GM18858 (cell line): ENCODE data around the gene CDH2.

Experiments
- ATAC-seq: cut with Tn5 transposase; IDR thresholded peaks from one replicate; pipeline ENCODE4 v1.9.1; 2021; ENCODE audit not compliant: unreplicated experiment

CDH2 gene

DNA sequence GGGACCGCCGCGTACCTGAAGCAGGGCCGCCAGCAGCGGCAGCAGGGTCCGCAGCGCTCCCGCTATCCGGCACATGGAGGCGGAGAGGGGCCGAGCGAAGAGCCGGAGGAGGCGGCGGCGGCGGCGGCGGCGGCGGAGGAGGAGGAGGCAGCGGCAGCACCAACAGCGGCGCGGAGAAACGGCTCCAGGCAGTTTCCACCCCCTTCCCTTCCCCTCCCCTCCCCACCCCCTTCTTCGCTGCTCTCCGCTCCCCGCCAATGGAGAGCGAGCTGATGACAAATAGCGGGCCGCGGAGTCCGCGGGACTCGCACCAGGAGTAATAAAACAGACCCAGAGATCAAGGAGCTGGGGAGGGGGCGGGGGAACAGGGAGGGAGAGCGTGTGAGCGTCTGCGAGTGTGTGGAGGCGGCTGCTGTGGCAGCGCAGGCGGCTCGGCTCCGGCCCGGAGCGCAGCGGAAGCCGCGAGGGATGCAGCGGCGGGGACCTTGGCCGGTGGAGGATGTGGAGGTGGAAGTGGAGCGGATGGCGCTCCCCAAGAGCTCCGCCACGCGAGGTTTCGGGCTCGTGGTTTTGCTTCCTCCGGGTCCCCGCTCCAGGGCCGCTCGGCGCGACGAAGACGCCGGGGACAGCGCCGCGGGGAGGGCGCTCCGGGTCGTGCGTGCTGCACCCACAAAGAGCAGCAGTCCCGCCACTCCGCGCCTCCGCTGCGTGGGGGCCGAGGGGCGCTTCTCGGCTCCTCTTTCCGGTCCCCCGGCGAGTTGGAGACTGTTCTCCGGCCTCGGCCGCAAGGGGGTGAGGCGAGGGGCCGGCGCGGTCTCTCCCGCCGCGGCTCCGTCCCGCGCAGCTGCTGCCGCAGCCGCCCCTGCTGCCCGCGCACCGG lies at the start of gene CDH2:
Gene CDH2, minus strand, starts transcription at position 183 of the 880 bp plus-strand sequence. Its CDS starts 108 bp downstream, at position 75.
- no peak for ATAC-seq

DNA sequence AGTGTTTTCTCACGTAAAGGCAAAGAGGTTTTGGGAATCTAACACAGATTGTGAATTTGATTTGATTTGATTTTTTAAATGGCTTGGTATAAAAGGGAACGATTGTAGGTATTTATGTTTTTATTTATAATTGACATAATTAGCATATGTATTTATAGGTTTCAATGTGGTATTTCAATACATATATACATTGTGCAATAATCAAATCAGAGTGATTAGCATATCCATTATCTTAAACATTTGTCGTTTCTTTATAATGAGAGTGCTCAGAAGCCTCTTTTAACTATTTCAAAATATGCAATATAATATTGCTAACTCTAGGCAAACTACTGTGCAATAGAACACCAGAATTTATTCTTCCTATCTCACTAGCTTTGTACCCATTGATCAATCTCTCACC lies 35.1 kb upstream of the CDH2 start:
- no peak for ATAC-seq

DNA sequence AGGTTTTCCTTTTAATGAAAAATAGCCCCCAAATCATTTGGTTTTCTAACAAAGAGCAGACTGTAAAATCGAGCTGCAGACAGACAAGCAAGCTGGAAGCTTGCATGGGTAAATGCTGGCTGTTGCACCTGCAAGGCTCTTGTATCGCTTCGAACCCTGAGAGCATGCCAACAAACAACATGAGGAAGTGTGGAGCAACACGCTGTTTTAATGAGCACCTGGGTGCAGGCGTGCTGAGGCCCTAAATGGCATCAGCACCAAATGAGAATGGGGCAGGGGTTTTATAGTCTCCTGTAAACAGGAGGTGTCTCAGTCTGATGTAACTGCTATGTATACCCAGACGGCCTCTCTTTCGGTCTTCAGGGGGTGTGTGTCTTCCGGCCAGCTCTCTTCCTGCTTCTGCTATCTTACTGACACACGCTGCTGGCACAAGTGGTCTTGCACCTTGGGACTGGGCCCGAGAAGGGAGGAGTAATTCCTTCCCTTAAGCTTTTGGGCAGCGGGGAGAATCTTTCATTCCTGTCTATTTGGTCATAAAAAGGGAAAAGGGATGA lies 31.9 kb upstream of the CDH2 start:
- no peak for ATAC-seq

DNA sequence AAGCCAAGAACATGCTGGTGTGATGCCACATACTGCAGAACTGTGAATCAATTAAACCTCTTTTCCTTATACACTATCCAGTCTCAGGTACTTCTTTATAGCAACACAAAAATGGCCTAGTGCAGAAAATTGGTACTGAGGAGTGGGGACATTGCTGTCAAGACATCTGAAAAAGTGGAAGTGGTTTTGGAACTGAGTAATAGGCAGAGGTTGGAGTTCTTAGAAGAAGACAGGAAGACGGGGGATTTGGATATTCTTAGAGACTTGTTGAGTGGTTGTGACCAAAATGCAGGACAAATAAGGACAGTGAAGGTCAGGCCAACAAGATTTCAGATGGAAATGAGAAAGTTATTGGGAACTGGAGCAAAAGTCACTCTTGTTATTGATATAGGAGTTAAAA lies 31.3 kb upstream of the CDH2 start:
- no peak for ATAC-seq

DNA sequence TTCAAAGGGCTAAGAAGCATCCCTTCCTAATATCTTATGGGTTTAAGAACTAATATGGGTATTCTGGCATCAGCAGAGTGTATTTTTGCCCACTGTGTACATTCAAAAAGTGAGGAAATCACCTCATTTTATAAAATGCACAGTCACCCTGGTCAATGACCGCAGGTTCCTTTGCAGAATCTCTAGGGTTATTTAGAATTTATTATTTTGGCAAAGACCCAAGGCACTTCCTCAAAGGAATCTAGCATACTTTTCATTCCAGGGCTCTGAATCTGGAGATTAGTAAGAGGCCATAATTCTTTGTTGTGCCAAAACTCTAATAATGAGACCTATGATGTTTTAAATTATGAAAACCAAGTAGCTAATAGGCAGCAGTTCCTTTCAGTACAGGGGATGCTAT lies 27.2 kb upstream of the CDH2 start:
- ATAC-seq = no peak

DNA sequence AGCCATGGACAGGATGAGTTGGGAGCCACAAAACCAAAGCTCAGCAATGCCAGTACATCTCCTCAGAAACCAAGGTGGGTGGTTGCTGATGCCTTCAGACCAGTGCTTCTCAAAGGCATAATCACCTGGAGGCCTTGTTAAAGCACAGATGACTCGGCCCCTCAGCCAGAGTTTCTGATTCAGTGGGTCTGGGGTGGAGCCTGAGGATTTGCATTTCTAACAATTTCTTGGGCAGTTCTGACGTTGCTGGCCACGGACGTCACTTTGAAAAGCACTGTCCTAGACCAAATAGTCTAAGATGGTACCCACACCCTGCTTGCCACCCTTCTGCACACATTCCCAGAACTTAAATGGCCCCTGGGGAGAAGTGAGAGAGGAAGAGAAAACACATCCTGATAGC lies 24.1 kb upstream of the CDH2 start:
- ATAC-seq = no peak

DNA sequence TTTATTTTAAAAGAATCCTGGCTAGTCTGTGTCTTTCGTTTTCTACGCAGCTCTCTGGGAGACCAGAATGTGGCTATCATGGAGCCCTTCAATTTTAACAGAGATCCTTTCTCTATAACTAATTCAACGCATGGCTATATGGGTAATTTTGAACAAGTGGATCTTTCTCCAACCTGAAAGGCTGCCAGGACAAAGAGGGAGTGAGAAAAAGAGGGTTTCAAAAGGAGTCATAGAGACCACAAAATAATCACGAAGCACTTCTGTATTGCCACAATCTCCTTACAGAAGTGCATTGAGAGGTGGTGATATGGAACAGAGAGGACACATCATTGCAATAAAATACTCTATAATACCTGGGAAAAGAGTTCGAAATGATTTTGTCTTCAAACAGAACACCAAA lies 21.7 kb upstream of the CDH2 start:
- no peak for ATAC-seq

DNA sequence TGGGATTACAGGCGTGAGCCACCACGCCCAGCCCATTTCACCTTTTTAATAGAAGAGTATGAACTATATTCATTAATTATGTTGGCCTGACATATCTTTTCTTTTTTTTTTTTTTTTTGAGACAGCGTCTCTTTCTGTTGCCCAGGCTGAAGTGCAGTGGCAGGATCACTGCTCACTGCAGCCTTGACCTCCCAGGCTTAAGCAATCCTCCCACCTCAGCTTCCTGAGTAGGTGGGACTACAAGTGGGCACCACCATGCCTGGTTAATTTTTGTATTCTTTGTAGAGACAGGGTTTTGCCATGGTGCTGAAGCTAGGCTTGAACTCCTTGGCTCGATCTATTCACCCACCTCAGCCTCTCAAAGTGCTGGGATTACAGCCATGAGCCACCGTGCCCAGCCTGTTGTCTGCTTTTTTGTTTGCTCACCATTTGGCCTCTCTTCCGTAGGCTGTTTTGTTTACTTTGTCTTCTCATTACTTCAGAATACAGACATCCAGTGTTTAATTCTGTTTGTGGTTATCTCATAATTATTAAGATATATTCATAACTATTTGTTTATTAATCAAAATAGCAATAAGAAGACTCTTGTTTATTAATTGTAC lies 16.3 kb upstream of the CDH2 start:
- ATAC-seq = no peak

DNA sequence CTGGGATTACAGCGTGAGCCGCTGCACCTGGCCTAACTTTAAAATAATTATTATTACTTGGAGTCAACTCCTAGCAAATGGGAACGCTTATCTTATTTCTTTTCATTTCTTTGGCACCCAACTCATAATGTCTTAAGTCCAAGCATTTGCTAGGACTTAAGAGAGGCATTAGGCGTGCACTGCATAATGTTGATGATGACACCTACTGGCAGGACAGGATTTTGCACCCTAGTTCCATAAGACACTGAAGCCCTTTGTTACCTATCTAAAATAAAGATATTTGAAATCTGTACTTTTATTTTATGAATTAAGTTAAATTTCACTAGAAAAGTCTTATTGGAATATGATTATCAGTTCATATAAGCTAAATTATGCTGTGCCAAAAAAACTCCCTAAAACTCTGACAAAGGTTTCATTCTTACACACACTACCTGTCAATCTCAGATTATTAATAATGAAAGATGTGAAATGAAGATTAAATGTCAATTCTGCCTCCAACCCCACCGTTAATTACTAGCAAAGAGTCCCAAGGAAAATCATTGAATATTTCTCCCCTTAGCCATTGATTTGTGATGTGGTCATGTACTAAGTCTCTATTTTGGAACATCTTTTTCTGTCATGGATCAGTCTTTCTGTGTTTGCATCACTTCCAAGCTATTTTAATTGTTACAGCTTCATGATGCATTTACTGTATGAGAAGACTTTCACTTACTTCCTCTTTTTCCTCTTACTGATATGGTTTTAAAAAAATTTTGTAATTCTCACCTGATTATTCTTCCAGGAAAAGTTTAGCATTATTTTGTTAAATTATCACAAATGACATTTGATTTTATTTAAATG lies 12.7 kb upstream of the CDH2 start:
- peak; percentile 73 for ATAC-seq

DNA sequence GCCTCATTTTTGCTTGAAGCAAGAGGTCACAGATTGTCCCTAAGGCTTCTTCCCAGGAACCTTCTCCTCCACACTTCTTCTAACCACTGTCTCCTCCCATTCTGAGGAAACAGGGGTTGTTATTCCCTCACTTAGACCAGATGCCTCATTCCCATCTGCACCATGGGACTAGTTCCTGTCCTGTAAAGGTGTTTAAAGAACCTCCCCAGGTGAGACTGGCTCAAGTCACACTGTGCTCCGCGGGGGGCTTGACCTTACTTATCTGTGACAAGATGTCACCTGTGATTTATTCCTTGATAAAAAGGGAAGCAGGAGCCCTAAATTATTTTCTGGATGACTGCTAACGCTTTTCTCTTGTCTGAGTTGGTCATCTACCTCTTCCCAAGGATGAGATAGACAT lies 8.2 kb upstream of the CDH2 start:
- no peak for ATAC-seq

DNA sequence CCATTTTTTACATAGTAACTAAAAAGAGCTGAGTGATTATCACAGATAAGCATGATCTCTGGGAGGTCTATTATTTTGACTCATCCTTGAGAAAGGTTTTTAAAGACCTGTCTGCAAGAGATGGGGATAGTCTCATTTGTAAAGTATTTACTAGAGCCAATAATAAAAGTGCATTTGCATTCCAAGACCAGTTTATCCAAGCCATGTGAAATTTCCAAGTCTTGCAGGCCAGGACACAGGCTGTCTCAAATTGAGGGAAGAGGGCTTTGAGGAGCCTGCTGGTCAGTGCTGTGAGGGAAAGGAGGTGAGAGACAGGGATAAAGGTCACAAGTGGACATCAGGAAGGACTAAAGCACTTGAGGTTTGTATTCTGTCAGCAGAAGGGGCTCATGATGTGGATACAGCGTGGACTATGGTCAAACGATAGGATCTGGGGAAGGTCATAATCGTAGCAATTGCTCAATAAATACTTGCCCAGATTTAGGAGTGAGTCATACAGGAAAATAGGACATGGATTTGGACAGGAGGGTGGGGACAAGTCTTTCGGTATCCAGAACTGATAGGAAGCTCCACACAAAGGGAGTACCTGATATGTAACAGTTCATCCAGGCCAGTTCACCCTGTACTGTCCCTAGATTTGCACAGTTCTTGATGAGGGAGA lies 6.6 kb upstream of the CDH2 start:
- ATAC-seq = no peak

DNA sequence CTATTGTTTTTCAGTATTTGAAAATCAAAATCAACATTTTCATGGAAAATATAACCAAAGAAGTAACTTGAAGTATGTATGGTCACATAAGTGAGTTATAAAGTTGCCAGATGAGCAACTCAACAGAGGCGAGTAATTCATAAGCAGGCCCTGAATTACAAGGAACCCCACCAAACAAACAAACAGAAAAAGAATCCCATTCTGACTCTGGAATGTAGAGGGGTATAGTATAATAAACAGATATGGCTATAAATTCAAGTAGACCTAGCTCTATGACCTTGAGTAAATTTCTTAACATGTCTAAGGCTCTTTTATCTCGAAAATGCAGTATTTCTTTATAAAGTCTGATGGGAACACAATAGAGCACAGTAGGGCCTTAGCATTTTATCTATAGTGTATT lies 4.7 kb upstream of the CDH2 start:
- ATAC-seq = no peak

DNA sequence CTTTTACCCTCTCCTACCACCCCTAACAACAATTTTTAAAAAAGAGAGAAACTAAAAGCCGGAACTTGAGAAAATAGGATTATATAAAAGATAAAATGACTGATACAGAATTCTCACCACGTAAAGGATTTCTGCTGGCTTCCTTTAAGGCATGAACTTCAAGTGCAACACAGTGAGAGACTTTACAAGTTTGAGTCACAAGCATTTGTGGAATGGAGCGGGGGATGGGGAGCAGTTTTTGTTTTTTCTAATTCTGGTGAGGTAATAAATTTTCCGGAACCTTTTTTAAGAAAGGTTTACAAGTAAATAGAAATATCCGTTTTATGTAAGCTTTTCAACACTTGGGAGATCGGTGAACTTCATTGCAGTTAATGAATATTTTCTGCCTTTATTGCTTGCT lies 1.8 kb upstream of the CDH2 start:
- no peak for ATAC-seq

DNA sequence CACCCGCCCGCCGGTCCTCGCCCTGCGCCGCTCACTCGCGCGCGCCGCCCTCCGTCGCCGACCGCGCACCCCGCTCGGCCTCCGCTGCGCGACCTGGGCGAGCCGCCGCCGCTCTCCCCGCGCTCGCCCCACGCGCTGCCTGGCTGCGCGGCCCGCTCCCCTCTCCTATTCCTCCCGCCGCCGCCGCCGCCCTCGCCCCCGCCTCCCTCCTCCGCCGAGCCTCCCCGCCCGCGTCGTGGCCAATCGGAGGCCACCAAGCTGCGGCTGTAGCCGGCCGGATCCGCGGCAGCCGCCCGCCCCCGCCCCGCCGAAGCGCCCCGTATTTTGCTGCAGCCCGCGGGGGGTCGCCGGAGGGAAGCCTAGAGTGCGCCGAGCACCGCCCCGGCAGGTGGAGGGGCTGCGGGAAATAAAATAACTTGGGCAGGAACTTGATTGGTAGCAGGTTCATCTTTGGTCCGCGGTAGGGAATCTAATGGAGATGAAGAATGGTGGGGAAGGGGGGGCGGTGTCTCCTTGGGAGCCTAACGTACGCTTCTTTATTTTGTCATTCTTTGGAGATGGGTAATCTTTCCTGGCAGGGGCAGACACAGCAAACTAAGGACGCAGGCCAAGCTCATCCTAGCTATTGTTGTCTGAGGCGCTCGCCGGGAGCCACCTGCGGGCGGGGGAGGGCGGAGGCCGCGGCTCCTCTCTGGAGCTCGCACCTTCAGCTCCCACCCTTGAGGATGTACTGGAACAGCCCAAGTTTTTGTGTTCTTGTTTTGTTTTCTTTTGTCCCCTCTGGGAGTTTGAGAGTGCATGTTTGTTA lies 1.1 kb upstream of the CDH2 start:
- no peak for ATAC-seq

DNA sequence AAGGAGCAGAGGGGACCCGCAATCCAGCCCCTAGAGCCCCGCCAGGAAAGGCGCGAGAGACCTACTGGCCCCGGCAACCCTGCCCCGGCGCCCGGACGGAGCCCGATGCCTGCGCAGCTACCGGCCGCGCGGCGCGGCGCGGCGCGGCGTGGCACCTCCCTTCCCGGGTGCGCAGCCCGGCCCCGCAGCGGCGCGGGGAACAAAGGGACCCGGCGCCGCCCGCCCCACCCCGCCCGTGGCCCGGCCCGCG lies 307 bp downstream of the CDH2 start:
- ATAC-seq = no peak

DNA sequence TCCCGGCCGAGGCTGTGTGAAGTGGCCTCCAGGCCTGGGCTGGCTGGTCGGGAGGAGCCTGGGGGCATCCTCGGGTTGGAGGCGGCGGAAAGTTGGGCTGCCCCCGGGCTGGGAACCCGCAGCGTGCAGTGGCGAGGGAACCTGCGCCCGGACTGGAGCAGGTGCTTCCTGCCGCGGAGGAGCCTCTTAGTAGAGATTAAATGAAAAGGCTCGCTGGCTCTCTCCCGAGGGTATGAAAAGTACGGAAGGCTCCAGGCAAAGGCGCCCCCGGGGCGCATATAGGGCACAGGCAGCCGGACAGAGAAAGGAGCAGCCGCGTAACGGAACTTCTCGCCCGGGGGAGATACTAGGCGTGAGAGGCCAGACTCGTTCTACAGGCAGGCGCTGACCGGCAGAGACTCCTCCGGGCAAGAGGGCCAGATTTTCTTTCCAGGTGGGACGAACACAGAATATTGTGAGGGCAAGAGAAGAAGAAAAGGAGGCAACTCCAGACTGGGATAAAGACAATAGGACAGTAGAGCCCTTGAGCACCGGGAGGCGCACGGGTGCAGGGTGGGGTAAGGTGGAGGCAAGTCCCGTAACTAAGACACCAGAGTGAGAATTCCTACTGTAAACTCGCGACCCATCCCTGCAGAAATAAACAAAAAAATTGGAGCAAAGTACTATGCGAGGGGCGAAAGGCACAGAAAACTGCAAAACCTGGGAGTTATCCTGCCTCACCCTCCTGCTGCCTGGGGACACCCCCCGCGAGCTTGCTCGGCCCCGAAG lies 816 bp downstream of the CDH2 start:
- no peak for ATAC-seq

DNA sequence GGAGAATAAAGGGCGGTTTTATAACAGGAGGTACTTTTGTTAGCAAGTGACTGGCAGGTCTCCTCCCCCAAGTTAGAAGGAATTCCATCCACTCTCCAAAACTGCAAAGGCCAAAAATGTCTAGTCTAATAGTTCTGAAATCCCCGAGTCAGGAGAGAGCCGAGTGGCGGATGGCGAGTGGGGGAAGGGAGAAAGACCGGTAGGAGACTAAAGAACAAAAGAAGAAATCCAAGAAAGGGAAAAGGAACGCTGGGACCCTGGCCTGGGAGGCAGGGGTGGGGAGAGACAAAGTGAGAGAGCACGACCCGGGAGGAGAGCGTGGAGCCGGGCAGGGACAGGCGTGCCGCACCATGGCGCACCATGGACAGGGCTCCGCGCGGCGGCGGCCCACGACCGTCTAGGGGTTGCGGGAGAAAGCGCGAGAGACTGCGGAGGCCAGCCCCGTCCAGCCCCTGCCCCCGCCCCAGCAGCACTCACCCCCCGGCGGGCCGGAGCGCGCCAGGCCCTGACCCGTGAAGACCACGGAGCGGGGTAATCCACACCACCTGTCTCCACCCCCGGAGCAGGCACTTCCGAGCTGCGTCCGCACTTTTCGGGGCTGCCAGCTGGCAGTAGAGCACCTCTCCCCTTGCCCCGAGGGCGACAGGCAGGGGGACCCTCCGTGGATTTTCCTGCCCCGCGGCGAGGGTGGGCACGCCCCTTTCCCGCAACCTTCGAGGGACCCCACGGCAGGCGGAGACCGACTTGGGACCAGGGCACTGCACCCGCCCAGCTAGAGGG lies 1.6 kb downstream of the CDH2 start:
- no peak for ATAC-seq

DNA sequence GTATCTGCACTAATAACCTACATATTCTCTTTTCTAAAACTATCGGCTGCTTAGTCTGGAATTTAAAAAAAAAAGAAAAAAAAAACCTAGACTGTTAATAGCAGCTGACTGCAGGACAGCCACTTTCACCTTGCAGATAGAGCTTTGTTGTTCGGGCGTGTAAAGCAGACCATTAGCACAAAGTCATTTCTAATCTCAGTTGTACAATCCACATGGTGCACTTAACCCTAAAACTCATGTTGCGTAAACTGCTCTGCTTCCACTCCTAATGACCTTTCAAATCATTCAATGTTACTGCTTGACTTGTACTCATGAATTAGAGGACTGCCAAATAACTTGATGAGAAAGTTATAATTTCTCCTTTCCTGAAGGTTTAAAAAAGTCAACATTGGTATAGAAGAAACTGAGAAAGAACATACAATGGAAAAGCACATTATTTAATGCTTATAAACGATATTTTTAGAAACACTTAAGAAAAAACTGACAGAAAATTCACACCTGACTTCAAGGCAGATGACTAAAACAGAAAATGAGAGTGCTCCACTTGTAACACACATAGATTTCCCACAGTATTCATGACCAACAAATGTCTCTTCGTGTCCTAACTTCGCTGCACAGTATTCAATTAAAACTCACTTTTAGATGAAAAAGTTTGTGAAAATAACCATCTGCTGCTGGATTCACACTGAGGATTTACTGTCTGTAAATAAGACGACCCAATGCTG lies 2.6 kb downstream of the CDH2 start:
- no peak for ATAC-seq
